Vagina (tissue), 2 donors: ENCODE measurements around the gene ALKBH3.

Experiments used
- POLR2A ChIP-seq, 2 donors: fragments of 450-650 bp; IDR thresholded peaks; one replicate each; pipeline ENCODE4 v1.6.1; 2017; ENCODE audit warnings: antibody characterized with exemption in 2 of 2, mild to moderate bottlenecking in 2 of 2, moderate library complexity in 2 of 2
- POLR2AphosphoS5 ChIP-seq, 2 donors: sonication (generic); formaldehyde crosslinking; IDR thresholded peaks; one replicate each; pipeline ENCODE4 v1.9.0; 2017; ENCODE audit warnings: antibody characterized with exemption in 2 of 2, mild to moderate bottlenecking in 2 of 2, low read depth in 1 of 2; ENCODE audit not compliant: insufficient read depth in 1 of 2
- TF ChIP-seq, protein P1 (sequence below), 3 experiments: fragments of 450-650 bp in 2 of 3; fragments of 200-600 bp in 1 of 3; sonication (generic) in 1 of 3; IDR thresholded peaks; one replicate each; pipeline ENCODE4 v1.5.1; 2017 to 2019; ENCODE audit warnings: antibody characterized with exemption in 3 of 3, mild to moderate bottlenecking in 2 of 3, moderate library complexity in 2 of 3

DNA sequence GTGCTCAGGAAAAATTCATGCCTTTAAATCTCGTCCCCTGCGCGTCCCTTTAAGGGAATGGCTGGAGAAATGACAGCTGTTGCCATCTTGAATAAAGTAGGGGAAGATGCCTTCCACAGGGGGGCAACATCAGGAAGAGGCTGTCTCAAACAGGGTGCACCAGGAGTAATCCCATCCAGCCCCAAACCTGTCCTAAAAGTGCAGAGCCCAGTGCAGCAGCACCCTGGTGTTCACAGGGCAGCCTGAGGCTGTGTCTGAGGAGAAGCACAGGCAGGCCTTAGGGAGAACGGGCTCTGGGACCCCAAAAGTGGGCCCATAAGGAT lies 51.0 kb downstream of the ALKBH3 start:
- TF ChIP-seq, protein P1, sequence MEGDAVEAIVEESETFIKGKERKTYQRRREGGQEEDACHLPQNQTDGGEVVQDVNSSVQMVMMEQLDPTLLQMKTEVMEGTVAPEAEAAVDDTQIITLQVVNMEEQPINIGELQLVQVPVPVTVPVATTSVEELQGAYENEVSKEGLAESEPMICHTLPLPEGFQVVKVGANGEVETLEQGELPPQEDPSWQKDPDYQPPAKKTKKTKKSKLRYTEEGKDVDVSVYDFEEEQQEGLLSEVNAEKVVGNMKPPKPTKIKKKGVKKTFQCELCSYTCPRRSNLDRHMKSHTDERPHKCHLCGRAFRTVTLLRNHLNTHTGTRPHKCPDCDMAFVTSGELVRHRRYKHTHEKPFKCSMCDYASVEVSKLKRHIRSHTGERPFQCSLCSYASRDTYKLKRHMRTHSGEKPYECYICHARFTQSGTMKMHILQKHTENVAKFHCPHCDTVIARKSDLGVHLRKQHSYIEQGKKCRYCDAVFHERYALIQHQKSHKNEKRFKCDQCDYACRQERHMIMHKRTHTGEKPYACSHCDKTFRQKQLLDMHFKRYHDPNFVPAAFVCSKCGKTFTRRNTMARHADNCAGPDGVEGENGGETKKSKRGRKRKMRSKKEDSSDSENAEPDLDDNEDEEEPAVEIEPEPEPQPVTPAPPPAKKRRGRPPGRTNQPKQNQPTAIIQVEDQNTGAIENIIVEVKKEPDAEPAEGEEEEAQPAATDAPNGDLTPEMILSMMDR (IDR thresholded peaks at IDR 0.05): no peak
- TF ChIP-seq POLR2A (IDR thresholded peaks at IDR 0.05): no peak
- no peak for TF ChIP-seq POLR2AphosphoS5 (IDR thresholded peaks at IDR 0.05; ENCODE audit: insufficient read depth in 1 of 2, low read depth in 1 of 2)
